ENCODE measurements around the gene CAPN11. TPM values are rescaled to one million over a fixed set of nuclear protein-coding genes. Genes with fewer than 3 reads are reported as not detected.
A peak's percentile ranks its signal among the peaks of the same experiment; 100 is the strongest.

Gene CAPN11
- total RNA-seq, 1 experiment from 2014 or later: not detected

DNA sequence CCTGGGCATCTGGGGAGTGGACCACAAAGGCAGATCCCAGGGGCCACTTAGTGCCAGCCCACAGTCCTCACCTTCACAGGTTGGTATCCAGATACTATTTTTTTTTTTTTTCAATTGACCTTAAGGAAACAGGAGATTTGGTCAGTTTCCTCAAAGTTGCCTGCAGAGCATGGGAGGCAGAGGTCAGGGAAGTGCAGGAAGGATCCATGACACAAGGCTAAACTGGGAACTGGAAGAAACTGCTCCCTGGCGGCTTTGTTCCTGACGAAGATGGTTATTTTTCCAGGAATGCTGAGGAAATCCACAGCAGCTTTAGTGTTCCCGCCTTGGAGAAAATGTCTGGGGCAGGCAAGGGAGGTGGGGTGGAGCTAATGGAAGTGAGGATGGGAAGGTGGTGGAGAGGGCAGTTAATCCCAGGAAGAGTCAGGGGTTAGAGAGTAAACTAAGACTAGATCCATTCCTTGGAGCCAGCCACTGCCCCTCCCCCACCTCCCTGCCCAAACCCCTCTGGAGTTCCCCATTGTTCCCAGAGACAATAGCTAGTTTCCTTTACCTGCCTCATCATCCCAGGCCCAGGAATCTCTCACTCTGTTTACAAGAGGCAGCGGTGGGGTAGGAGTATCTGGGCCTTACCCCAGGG lies 43.8 kb downstream of the CAPN11 start:
- Histone ChIP-seq H3K79me2 (ENCODE audit: insufficient read depth, low read length) (no peaks in the 10 kb centered on the region), H3K27ac (ENCODE audit: low read depth, low read length) (no peak overlapping the region), H3K27me3 (ENCODE audit: insufficient read depth, low read length) (no peaks in the 10 kb centered on the region), H3K9me2 (ENCODE audit: insufficient read depth) (no peaks in the 10 kb centered on the region), H3K4me1 (ENCODE audit: control insufficient read depth in 1 of 2, insufficient read depth in 2 of 2, low read length in 2 of 2) (peaks cover 0 to 10% of the 10 kb centered on the region in 2 experiments; a peak in 2 of 4 replicates), H3K9me3 (ENCODE audit: control insufficient read depth in 1 of 2, insufficient read depth in 1 of 2, low read depth in 1 of 2, low read length in 2 of 2) (no peaks in the 10 kb centered on the region), H3K4me3 (replicated peaks in 1 of 2; ENCODE audit: low read depth in 1 of 2, low read length in 2 of 2) (no peak overlapping the region), H3K9ac (ENCODE audit: low read length) (no peak overlapping the region), H3K36me3 (ENCODE audit: control insufficient read depth in 1 of 2, insufficient read depth in 2 of 2, low read length in 2 of 2) (no peaks in the 10 kb centered on the region), H2AFZ (ENCODE audit: low read depth, low read length, poor library complexity, severe bottlenecking) (peak overlapping the region; percentile 9), H3K4me2 (ENCODE audit: low read length) (no peak overlapping the region), H4K20me1 (ENCODE audit: insufficient read depth) (no peaks in the 10 kb centered on the region)
- RAD21 ChIA-PET (ENCODE audit: low non-redundant PET in 1 of 2, low total read pairs in 2 of 2, uncharacterized antibody in 2 of 2, unreplicated experiment in 2 of 2): no interaction called here
- no peak for DNase-seq (ENCODE audit: low read depth, low spot score)
- POLR2A ChIA-PET: no interaction called here
- intact Hi-C loops (cut with micrococcal nuclease): no loop called here
- BruUV-seq (replicated peaks): no TSS peak
- TF ChIP-seq POLR2AphosphoS5 (IDR thresholded peaks at IDR 0.05; ENCODE audit: low read depth, low read length): no peak
- TF ChIP-seq, protein P1, sequence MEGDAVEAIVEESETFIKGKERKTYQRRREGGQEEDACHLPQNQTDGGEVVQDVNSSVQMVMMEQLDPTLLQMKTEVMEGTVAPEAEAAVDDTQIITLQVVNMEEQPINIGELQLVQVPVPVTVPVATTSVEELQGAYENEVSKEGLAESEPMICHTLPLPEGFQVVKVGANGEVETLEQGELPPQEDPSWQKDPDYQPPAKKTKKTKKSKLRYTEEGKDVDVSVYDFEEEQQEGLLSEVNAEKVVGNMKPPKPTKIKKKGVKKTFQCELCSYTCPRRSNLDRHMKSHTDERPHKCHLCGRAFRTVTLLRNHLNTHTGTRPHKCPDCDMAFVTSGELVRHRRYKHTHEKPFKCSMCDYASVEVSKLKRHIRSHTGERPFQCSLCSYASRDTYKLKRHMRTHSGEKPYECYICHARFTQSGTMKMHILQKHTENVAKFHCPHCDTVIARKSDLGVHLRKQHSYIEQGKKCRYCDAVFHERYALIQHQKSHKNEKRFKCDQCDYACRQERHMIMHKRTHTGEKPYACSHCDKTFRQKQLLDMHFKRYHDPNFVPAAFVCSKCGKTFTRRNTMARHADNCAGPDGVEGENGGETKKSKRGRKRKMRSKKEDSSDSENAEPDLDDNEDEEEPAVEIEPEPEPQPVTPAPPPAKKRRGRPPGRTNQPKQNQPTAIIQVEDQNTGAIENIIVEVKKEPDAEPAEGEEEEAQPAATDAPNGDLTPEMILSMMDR (IDR thresholded peaks at IDR 0.05 in 2 of 3, conservative IDR thresholded peaks at IDR 0.05 in 1 of 3; ENCODE audit: borderline replicate concordance in 1 of 3, insufficient read depth in 1 of 3, low read depth in 2 of 3, low read length in 2 of 3): no peak
- no peak for TF ChIP-seq FOSL1 (IDR thresholded peaks at IDR 0.05; ENCODE audit: low read depth)
- TF ChIP-seq SIN3A (IDR thresholded peaks at IDR 0.05; ENCODE audit: low read depth): no peak
- TF ChIP-seq ZFX (IDR thresholded peaks at IDR 0.05): no peak
- TF ChIP-seq EGR1 (IDR thresholded peaks at IDR 0.05; ENCODE audit: low read depth): no peak
- no peak for TF ChIP-seq JUND (IDR thresholded peaks at IDR 0.05)
- no peak for TF ChIP-seq SP1 (IDR thresholded peaks at IDR 0.05; ENCODE audit: low read depth)
- no peak for TF ChIP-seq ZNF274 (IDR thresholded peaks at IDR 0.05; ENCODE audit: low read depth, low read length)
- no peak for TF ChIP-seq EZH2 (IDR thresholded peaks at IDR 0.05)
- TF ChIP-seq RAD21 (IDR thresholded peaks at IDR 0.05; ENCODE audit: low read depth): no peak
- no peak for ATAC-seq
- CTCF ChIA-PET: interaction anchor here (2.0 kb wide), 1 partner anchor 19 kb away, joined by 5 read pairs; no protein-coding TSS in a partner anchor

Data from HCT116 (cell line).